IgD-negative memory B cell (primary cell): ENCODE measurements around the gene ACSM4. TPM values are rescaled to one million over a fixed set of nuclear protein-coding genes. Genes with fewer than 3 reads are reported as not detected.

Experiments used
- H3K27ac Mint-ChIP-seq, 3 donors: one replicate each; pipeline ENCODE4 v1.8.0; 2020 to 2022; ENCODE audit warnings: mild to moderate bottlenecking in 3 of 3, mixed read lengths in 3 of 3, moderate library complexity in 1 of 3
- H3K27me3 Mint-ChIP-seq: one replicate; pipeline ENCODE4 v1.8.0; 2021; ENCODE audit warnings: mixed read lengths
- H3K36me3 Mint-ChIP-seq: one replicate; pipeline ENCODE4 v1.8.0; 2020; ENCODE audit warnings: mild to moderate bottlenecking, mixed read lengths
- H3K4me1 Mint-ChIP-seq, 3 donors: one replicate each; pipeline ENCODE4 v1.8.0; 2020 to 2022; ENCODE audit warnings: mixed read lengths in 3 of 3, mild to moderate bottlenecking in 1 of 3
- H3K4me3 Mint-ChIP-seq, 4 donors: one replicate each; pipeline ENCODE4 v1.8.0; 2020 to 2022; ENCODE audit warnings: mild to moderate bottlenecking in 4 of 4, mixed read lengths in 4 of 4, moderate library complexity in 3 of 4
- H3K9me3 Mint-ChIP-seq, 3 donors: one replicate each; pipeline ENCODE4 v1.8.0; 2020 to 2021; ENCODE audit warnings: mixed read lengths in 3 of 3, mild to moderate bottlenecking in 1 of 3
- polyA plus RNA-seq: library from polyadenylated mRNA; unstranded; fragments of 300-500 nt; fragmentation: Illumina TruSeq; gene quantifications from one replicate; pipeline ENCODE4 v1.2.3, GENCODE V29; 2021

ACSM4 gene
- polyA plus RNA-seq, 1 donor from 2014 or later: not detected

- Mint-ChIP-seq H3K27ac (no peak overlapping the region), H3K4me3 (no peak overlapping the region), H3K4me1 (no peaks in the 10 kb centered on the region), H3K9me3 (no peaks in the 10 kb centered on the region), H3K36me3 (peaks cover 1% of the 10 kb centered on the region), H3K27me3 (no peaks in the 10 kb centered on the region)
These were observed 57.4 kb downstream of the ACSM4 start for GRCh38 chr12:7361265-7361664.

- H3K27me3 Mint-ChIP-seq: no peaks in the 10 kb centered on the region
- peaks cover 1% of the 10 kb centered on the region for H3K36me3 Mint-ChIP-seq
- no peaks in the 10 kb centered on the region for H3K4me1 Mint-ChIP-seq
- H3K4me3 Mint-ChIP-seq: no peak overlapping the region
- H3K9me3 Mint-ChIP-seq: no peaks in the 10 kb centered on the region
- H3K27ac Mint-ChIP-seq: no peak overlapping the region
These were observed 58.9 kb downstream of the ACSM4 start for GRCh38 chr12:7362734-7363133.

GRCh38 chr12:7369274-7369729 lies 65.4 kb downstream of the ACSM4 start:
- peaks cover 4% of the 10 kb centered on the region for H3K27me3 Mint-ChIP-seq
- H3K27ac Mint-ChIP-seq: no peak overlapping the region
- no peaks in the 10 kb centered on the region for H3K36me3 Mint-ChIP-seq
- peak overlapping the region in 1 of 4 donors; percentile 10 for H3K4me3 Mint-ChIP-seq
- peaks cover 0 to 2% (median 2%) of the 10 kb centered on the region in 3 donors for H3K4me1 Mint-ChIP-seq
- H3K9me3 Mint-ChIP-seq: peaks cover 1 to 4% (median 2%) of the 10 kb centered on the region in 3 donors

GRCh38 chr12:7373226-7373625 lies 69.4 kb downstream of the ACSM4 start:
- H3K4me3 Mint-ChIP-seq: no peak overlapping the region
- H3K27ac Mint-ChIP-seq: no peak overlapping the region
- no peaks in the 10 kb centered on the region for H3K36me3 Mint-ChIP-seq
- H3K4me1 Mint-ChIP-seq: peaks cover 0 to 2% (median 2%) of the 10 kb centered on the region in 3 donors
- peaks cover 6% of the 10 kb centered on the region for H3K27me3 Mint-ChIP-seq
- H3K9me3 Mint-ChIP-seq: peaks cover 1 to 4% (median 2%) of the 10 kb centered on the region in 3 donors

GRCh38 chr12:7374423-7375144 lies 70.7 kb downstream of the ACSM4 start:
- H3K9me3 Mint-ChIP-seq: peaks cover 0 to 4% (median 2%) of the 10 kb centered on the region in 3 donors
- H3K4me3 Mint-ChIP-seq: no peak overlapping the region
- peaks cover 0 to 2% (median 0%) of the 10 kb centered on the region in 3 donors for H3K4me1 Mint-ChIP-seq
- H3K27ac Mint-ChIP-seq: no peak overlapping the region
- H3K27me3 Mint-ChIP-seq: peaks cover 6% of the 10 kb centered on the region
- H3K36me3 Mint-ChIP-seq: no peaks in the 10 kb centered on the region

GRCh38 chr12:7375145-7375543 lies 71.3 kb downstream of the ACSM4 start:
- H3K36me3 Mint-ChIP-seq: no peaks in the 10 kb centered on the region
- H3K27ac Mint-ChIP-seq: no peak overlapping the region
- no peak overlapping the region for H3K4me3 Mint-ChIP-seq
- H3K9me3 Mint-ChIP-seq: peaks cover 0 to 4% (median 2%) of the 10 kb centered on the region in 3 donors
- H3K27me3 Mint-ChIP-seq: peaks cover 10% of the 10 kb centered on the region
- no peaks in the 10 kb centered on the region for H3K4me1 Mint-ChIP-seq

- peaks cover 0 to 3% (median 0%) of the 10 kb centered on the region in 3 donors for H3K9me3 Mint-ChIP-seq
- no peaks in the 10 kb centered on the region for H3K36me3 Mint-ChIP-seq
- H3K27ac Mint-ChIP-seq: no peak overlapping the region
- H3K4me1 Mint-ChIP-seq: no peaks in the 10 kb centered on the region
- no peak overlapping the region for H3K4me3 Mint-ChIP-seq
- H3K27me3 Mint-ChIP-seq: peaks cover 11% of the 10 kb centered on the region
These were observed 72.3 kb downstream of the ACSM4 start for GRCh38 chr12:7376196-7376595.

Other genes starting within 250 kb of the ACSM4 start
- not detected for gene C1S, start 243.4 kb upstream of the ACSM4 start, polyA plus RNA-seq
- gene C1R, start 211.6 kb upstream of the ACSM4 start, polyA plus RNA-seq: not detected
- gene C1RL, start 194.9 kb upstream of the ACSM4 start, polyA plus RNA-seq: 8.2 TPM
- not detected for gene RBP5, start 175.2 kb upstream of the ACSM4 start, polyA plus RNA-seq
- 2.9 TPM for gene CLSTN3, start 173.7 kb upstream of the ACSM4 start, polyA plus RNA-seq
- gene PEX5, start 114.4 kb upstream of the ACSM4 start, polyA plus RNA-seq: 18.2 TPM
- gene CD163L1, start 140.1 kb downstream of the ACSM4 start, polyA plus RNA-seq: not detected
- gene CD163, start 199.7 kb downstream of the ACSM4 start, polyA plus RNA-seq: 0.24 TPM